HepG2 (cell line): ENCODE data around the gene ACAD11. TPM values are rescaled to one million over a fixed set of nuclear protein-coding genes. Genes with fewer than 3 reads are reported as not detected.

Experiments
- AKNA ChIP-seq: sonication (generic); formaldehyde crosslinking; IDR thresholded peaks from 2 replicates; pipeline ENCODE4 v1.4.0; 2020; ENCODE audit warnings: missing genetic modification reagents, borderline replicate concordance
- ERF ChIP-seq: IDR thresholded peaks from 2 replicates; pipeline ENCODE4 v1.6.1; 2018; ENCODE audit warnings: missing biosample characterization, missing genetic modification reagents
- JUND ChIP-seq: sonication (generic); formaldehyde crosslinking; IDR thresholded peaks from 2 replicates; pipeline ENCODE4 v1.8.0; 2022; ENCODE audit warnings: mild to moderate bottlenecking, missing genetic modification reagents
- KDM1A ChIP-seq: IDR thresholded peaks from 2 replicates; pipeline ENCODE4 v1.6.1; 2016; ENCODE audit warnings: missing compliant biosample characterization
- KLF13 ChIP-seq: sonication (generic); formaldehyde crosslinking; IDR thresholded peaks from 2 replicates; pipeline ENCODE4 v1.4.0; 2020; ENCODE audit warnings: mild to moderate bottlenecking, missing genetic modification reagents
- KMT2B ChIP-seq: IDR thresholded peaks from 2 replicates; pipeline ENCODE4 v1.6.1; 2016; ENCODE audit warnings: missing genetic modification reagents, missing compliant biosample characterization
- NFE2L1 ChIP-seq: sonication (generic); formaldehyde crosslinking; IDR thresholded peaks from 2 replicates; pipeline ENCODE4 v1.4.0; 2020; ENCODE audit warnings: missing genetic modification reagents, mild to moderate bottlenecking, borderline replicate concordance
- NR1H2 ChIP-seq: sonication (generic); formaldehyde crosslinking; IDR thresholded peaks from 2 replicates; pipeline ENCODE4 v1.8.1; 2022; ENCODE audit warnings: low read depth, missing genetic modification reagents, borderline replicate concordance
- POLR2AphosphoS5 ChIP-seq: IDR thresholded peaks from 2 replicates; pipeline ENCODE4 v1.6.1; 2012; ENCODE audit warnings: low read depth, low read length
- SMAD9 ChIP-seq: sonication (generic); formaldehyde crosslinking; IDR thresholded peaks from 2 replicates; pipeline ENCODE4 v1.5.1; 2020; ENCODE audit warnings: mild to moderate bottlenecking, missing genetic modification reagents
- SNAPC4 ChIP-seq: sonication (generic); formaldehyde crosslinking; IDR thresholded peaks from 2 replicates; pipeline ENCODE4 v1.4.0; 2020; ENCODE audit warnings: mild to moderate bottlenecking, missing genetic modification reagents
- SOX13 ChIP-seq, 3 experiments: fragments of 450-650 bp in 1 of 3; sonication (generic) in 1 of 3; formaldehyde crosslinking in 1 of 3; IDR thresholded peaks in 2 of 3; conservative IDR thresholded peaks in 1 of 3; 2 replicates each; pipeline versions ENCODE4 v1.5.0 to v1.6.1; 2016 to 2020; ENCODE audit warnings: antibody characterized with exemption in 1 of 3, mild to moderate bottlenecking in 1 of 3, missing compliant biosample characterization in 1 of 3, missing genetic modification reagents in 1 of 3, moderate library complexity in 1 of 3
- TOPORS ChIP-seq: sonication (generic); formaldehyde crosslinking; IDR thresholded peaks from 2 replicates; pipeline ENCODE4 v1.8.0; 2023; ENCODE audit warnings: mild to moderate bottlenecking, missing genetic modification reagents
- ZBTB8A ChIP-seq: sonication (generic); formaldehyde crosslinking; IDR thresholded peaks from 2 replicates; pipeline ENCODE4 v1.4.0; 2020; ENCODE audit warnings: mild to moderate bottlenecking, low read depth, missing genetic modification reagents, borderline replicate concordance
- ZKSCAN5 ChIP-seq: sonication (generic); formaldehyde crosslinking; IDR thresholded peaks from 2 replicates; pipeline ENCODE4 v1.5.1; 2020; ENCODE audit warnings: mild to moderate bottlenecking, missing genetic modification reagents
- ZNF232 ChIP-seq: sonication (generic); formaldehyde crosslinking; IDR thresholded peaks from 2 replicates; pipeline ENCODE4 v1.4.0; 2020; ENCODE audit warnings: missing genetic modification reagents, borderline replicate concordance
- ZNF30 ChIP-seq: sonication (generic); formaldehyde crosslinking; IDR thresholded peaks from 2 replicates; pipeline ENCODE4 v1.5.0; 2020; ENCODE audit warnings: mild to moderate bottlenecking, missing genetic modification reagents
- ZNF746 ChIP-seq: sonication (generic); formaldehyde crosslinking; IDR thresholded peaks from 2 replicates; pipeline ENCODE4 v1.8.0; 2022; ENCODE audit warnings: mild to moderate bottlenecking, missing genetic modification reagents
- ZNF768 ChIP-seq: sonication (generic); formaldehyde crosslinking; IDR thresholded peaks from 2 replicates; pipeline ENCODE4 v1.4.0; 2020; ENCODE audit warnings: missing genetic modification reagents
- ZNF788 ChIP-seq: sonication (generic); formaldehyde crosslinking; IDR thresholded peaks from 2 replicates; pipeline ENCODE4 v1.5.0; 2020; ENCODE audit warnings: mild to moderate bottlenecking, missing genetic modification reagents, borderline replicate concordance
- polyA plus RNA-seq, 8 experiments: library from polyadenylated mRNA; depleted of rRNA in 3 of 8; stranded (reverse) in 7 of 8; unstranded in 1 of 8; fragments of >200 nt; fragmentation: Illumina TruSeq in 4 of 8; extraction: Trizol in 4 of 8; gene quantifications; 2 replicates each; pipeline versions ENCODE4 v1.2.1 to v1.2.3, GENCODE V29; 2011 to 2016; ENCODE audit warnings: low read depth in 4 of 8, missing spikeins in 1 of 8, mixed read lengths in 1 of 8; ENCODE audit not compliant: insufficient read depth in 1 of 8
- total RNA-seq, 5 experiments: library from RNA; depleted of rRNA; stranded (reverse); fragments of >200 nt; fragmentation: Illumina TruSeq; extraction: Trizol; gene quantifications; 2 replicates each; pipeline ENCODE4 v1.2.3, GENCODE V29; 2016; ENCODE audit warnings: low read depth in 1 of 5

Gene ACAD11
- total and polyA plus RNA-seq, 2 of the 13 experiments (the other 11 are each of a cell fraction or from before 2014, with no cell fraction given), result 30.6 to 56.9 TPM

GRCh38 chr3:132660052-132660810 is 622 bp upstream of the ACAD11 start, which contains the start of gene UBA5 (continued):
- TF ChIP-seq ZNF30, result no peak
- no peak for TF ChIP-seq ZNF746
- peak; percentile 60; the same call in 1 of the 2 replicates for TF ChIP-seq ZNF788 (CRISPR knock-in tag)
- TF ChIP-seq POLR2AphosphoS5, result peak; percentile 64
- TF ChIP-seq NFE2L1 (CRISPR knock-in tag), result no peak
- TF ChIP-seq SOX13 (IDR thresholded peaks at IDR 0.05), result no peak
- 0 out of 4 replicates have a peak, but pooled peaks of 1 of the 2 experiments have one; percentile 3 for TF ChIP-seq SOX13 (CRISPR knock-in tag; conservative IDR thresholded peaks at IDR 0.05 in 1 of 2, IDR thresholded peaks at IDR 0.05 in 1 of 2)
- no peak; the same call in 1 of the 2 replicates for TF ChIP-seq KDM1A
- TF ChIP-seq JUND (CRISPR knock-in tag), result no peak
- TF ChIP-seq ZBTB8A (CRISPR knock-in tag), result no peak
- TF ChIP-seq NR1H2 (CRISPR knock-in tag), result no peak; the same call in 1 of the 2 replicates
- no peak; the same call in 1 of the 2 replicates for TF ChIP-seq AKNA (CRISPR knock-in tag)
- no peak for TF ChIP-seq TOPORS
- no peak for TF ChIP-seq SMAD9 (CRISPR knock-in tag)
- TF ChIP-seq ZNF232 (CRISPR knock-in tag), result no peak
- TF ChIP-seq KMT2B (CRISPR knock-in tag), result peak; percentile 93
- no peak for TF ChIP-seq ERF (CRISPR knock-in tag)
- TF ChIP-seq ZKSCAN5 (CRISPR knock-in tag), result no peak
- TF ChIP-seq KLF13 (CRISPR knock-in tag), result no peak; the same call in 1 of the 2 replicates
- no peak; the same call in 1 of the 2 replicates for TF ChIP-seq SNAPC4 (CRISPR knock-in tag)
- TF ChIP-seq ZNF768 (CRISPR knock-in tag), result peak; percentile 79
